ENCODE measurements around the gene MT1F. TPM values are rescaled to one million over a fixed set of nuclear protein-coding genes. Genes with fewer than 3 reads are reported as not detected.

Gene MT1F
- total RNA-seq, 1 donor: 3.3 TPM

DNA sequence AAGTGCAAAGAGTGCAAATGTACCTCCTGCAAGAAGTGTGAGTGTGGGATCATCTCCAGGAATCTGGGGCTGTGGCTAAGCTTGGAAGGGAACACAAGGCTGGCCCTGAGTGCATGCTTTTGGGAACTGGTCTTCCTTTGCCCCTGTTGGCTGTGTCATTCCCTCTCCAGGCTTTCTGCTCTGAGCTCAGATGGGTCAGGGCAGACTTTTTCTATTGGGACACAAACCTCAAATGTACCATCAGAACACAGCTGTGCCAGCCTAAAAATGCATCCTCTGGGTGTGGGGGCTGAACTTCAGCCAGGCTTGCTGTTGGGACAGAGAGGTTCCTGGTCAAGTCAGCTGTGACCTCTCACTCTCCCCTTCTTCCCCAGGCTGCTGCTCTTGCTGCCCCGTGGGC lies 5.2 kb upstream of the MT1F start:
- TF ChIP-seq, protein P1, sequence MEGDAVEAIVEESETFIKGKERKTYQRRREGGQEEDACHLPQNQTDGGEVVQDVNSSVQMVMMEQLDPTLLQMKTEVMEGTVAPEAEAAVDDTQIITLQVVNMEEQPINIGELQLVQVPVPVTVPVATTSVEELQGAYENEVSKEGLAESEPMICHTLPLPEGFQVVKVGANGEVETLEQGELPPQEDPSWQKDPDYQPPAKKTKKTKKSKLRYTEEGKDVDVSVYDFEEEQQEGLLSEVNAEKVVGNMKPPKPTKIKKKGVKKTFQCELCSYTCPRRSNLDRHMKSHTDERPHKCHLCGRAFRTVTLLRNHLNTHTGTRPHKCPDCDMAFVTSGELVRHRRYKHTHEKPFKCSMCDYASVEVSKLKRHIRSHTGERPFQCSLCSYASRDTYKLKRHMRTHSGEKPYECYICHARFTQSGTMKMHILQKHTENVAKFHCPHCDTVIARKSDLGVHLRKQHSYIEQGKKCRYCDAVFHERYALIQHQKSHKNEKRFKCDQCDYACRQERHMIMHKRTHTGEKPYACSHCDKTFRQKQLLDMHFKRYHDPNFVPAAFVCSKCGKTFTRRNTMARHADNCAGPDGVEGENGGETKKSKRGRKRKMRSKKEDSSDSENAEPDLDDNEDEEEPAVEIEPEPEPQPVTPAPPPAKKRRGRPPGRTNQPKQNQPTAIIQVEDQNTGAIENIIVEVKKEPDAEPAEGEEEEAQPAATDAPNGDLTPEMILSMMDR (IDR thresholded peaks at IDR 0.05; ENCODE audit: extremely low read depth, low read depth, low read length): no peak
- Histone ChIP-seq H3K27ac (ENCODE audit: low read depth, low read length) (no peak overlapping the region), H3K36me3 (ENCODE audit: insufficient read depth, low read length) (no peaks in the 10 kb centered on the region), H4K20me1 (ENCODE audit: insufficient read depth, low read length) (no peaks in the 10 kb centered on the region), H2AFZ (ENCODE audit: low read length) (no peak overlapping the region), H3K4me1 (ENCODE audit: insufficient read depth, low read length) (peaks cover under 1% of the 10 kb centered on the region), H3K9me3 (ENCODE audit: low read depth, low read length) (no peaks in the 10 kb centered on the region), H3K4me2 (ENCODE audit: insufficient read depth, low read length) (no peak overlapping the region), H3K27me3 (ENCODE audit: insufficient read depth, low read length) (peaks cover 35% of the 10 kb centered on the region), H3K4me3 (ENCODE audit: insufficient read depth, low read length) (no peak overlapping the region), H3K79me2 (ENCODE audit: insufficient read depth, low read length) (no peaks in the 10 kb centered on the region)
- DNase-seq (ENCODE audit: insufficient read length, low spot score, missing footprints): no peak

- peaks cover 35% of the 10 kb centered on the region for H3K27me3 ChIP-seq (ENCODE audit: insufficient read depth, low read length)
- H3K4me2 ChIP-seq (ENCODE audit: insufficient read depth, low read length): no peak overlapping the region
- no peaks in the 10 kb centered on the region for H3K36me3 ChIP-seq (ENCODE audit: insufficient read depth, low read length)
- H3K4me3 ChIP-seq (ENCODE audit: insufficient read depth, low read length): no peak overlapping the region
- no peak overlapping the region for H2AFZ ChIP-seq (ENCODE audit: low read length)
- H3K4me1 ChIP-seq (ENCODE audit: insufficient read depth, low read length): peaks cover 7% of the 10 kb centered on the region
- DNase-seq (ENCODE audit: insufficient read length, low spot score, missing footprints): no peak
- H4K20me1 ChIP-seq (ENCODE audit: insufficient read depth, low read length): no peaks in the 10 kb centered on the region
- no peaks in the 10 kb centered on the region for H3K9me3 ChIP-seq (ENCODE audit: low read depth, low read length)
- TF ChIP-seq, protein P1 (IDR thresholded peaks at IDR 0.05; ENCODE audit: extremely low read depth, low read depth, low read length): no peak
- H3K79me2 ChIP-seq (ENCODE audit: insufficient read depth, low read length): no peaks in the 10 kb centered on the region
- H3K27ac ChIP-seq (ENCODE audit: low read depth, low read length): no peak overlapping the region
Observed at GRCh38 chr16:56653218-56653617, 4.5 kb upstream of the MT1F start.

GRCh38 chr16:56658327-56658875 lies 642 bp downstream of the MT1F start:
- Histone ChIP-seq H3K4me3 (ENCODE audit: insufficient read depth, low read length) (peak overlapping the region; percentile 54), H3K27ac (ENCODE audit: low read depth, low read length) (no peak overlapping the region), H3K36me3 (ENCODE audit: insufficient read depth, low read length) (no peaks in the 10 kb centered on the region), H3K9me3 (ENCODE audit: low read depth, low read length) (no peaks in the 10 kb centered on the region), H3K4me2 (ENCODE audit: insufficient read depth, low read length) (peak overlapping the region; percentile 71), H3K27me3 (ENCODE audit: insufficient read depth, low read length) (peaks cover 56% of the 10 kb centered on the region), H3K79me2 (ENCODE audit: insufficient read depth, low read length) (no peaks in the 10 kb centered on the region), H2AFZ (ENCODE audit: low read length) (peak overlapping the region; percentile 62), H3K4me1 (ENCODE audit: insufficient read depth, low read length) (peaks cover 7% of the 10 kb centered on the region), H4K20me1 (ENCODE audit: insufficient read depth, low read length) (no peaks in the 10 kb centered on the region)
- DNase-seq (ENCODE audit: insufficient read length, low spot score, missing footprints): no peak
- TF ChIP-seq, protein P1 (IDR thresholded peaks at IDR 0.05; ENCODE audit: extremely low read depth, low read depth, low read length): no peak

DNA sequence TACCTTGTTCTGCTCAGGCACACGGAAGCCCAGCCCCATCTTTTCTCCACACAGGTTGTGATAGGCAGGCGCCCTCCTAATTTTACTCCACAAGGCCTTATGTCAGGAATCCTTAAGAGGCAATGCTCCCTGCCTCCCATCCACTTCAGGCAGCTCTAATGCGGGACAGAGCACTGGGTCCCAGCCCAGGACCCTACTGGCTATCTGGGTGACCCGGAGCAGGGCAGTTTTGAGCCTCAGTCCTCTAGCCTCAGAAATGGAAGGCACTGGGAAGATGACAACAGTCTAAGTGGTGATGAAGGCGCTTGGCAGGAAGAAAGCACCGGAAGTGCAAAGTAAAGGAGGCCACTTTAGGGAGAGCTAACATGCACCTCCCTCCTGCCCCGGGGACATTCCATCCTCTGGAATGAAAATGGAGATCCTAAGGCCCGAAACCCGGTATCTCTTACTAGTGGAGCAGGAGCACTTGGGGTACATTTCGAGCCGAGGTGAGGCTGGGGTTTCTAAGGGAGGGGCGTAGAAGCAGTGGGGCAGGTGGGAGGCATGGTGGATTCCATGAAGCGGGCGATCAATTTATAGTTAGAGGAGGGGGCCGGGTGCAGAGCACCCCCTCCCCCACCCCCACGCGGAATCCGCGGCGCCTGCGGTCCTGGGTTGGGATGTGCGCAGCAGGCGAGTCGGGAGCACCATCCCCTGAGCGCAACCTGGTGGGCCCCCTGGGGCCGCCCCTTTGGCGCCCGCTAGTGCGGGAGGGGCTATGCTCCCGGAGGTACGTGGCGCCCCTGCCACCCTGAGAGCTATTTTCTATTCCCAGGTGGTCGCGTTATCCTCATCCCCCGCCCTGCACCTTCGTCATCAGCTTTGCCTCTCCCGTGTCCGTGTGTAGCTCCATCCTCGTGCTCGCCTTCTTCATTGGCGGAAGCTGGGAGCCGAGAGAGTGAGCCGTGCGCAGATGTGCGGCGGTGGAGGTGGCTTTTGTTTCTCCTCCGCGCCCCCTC lies 4.9 kb downstream of the MT1F start:
- DNase-seq (ENCODE audit: insufficient read length, low spot score, missing footprints): no peak
- Histone ChIP-seq H3K4me3 (ENCODE audit: insufficient read depth, low read length) (no peak overlapping the region), H3K4me1 (ENCODE audit: insufficient read depth, low read length) (peaks cover 6% of the 10 kb centered on the region), H3K27me3 (ENCODE audit: insufficient read depth, low read length) (peaks cover 84% of the 10 kb centered on the region), H3K79me2 (ENCODE audit: insufficient read depth, low read length) (no peaks in the 10 kb centered on the region), H3K36me3 (ENCODE audit: insufficient read depth, low read length) (no peaks in the 10 kb centered on the region), H4K20me1 (ENCODE audit: insufficient read depth, low read length) (no peaks in the 10 kb centered on the region), H3K4me2 (ENCODE audit: insufficient read depth, low read length) (no peak overlapping the region), H3K27ac (ENCODE audit: low read depth, low read length) (no peak overlapping the region), H2AFZ (ENCODE audit: low read length) (no peak overlapping the region), H3K9me3 (ENCODE audit: low read depth, low read length) (no peaks in the 10 kb centered on the region)
- TF ChIP-seq, protein P1 (IDR thresholded peaks at IDR 0.05; ENCODE audit: extremely low read depth, low read depth, low read length): no peak
